ENCODE measurements around the gene AGAP6. TPM values are rescaled to one million over a fixed set of nuclear protein-coding genes. Genes with fewer than 3 reads are reported as not detected.
"Not testable (repeated sequence)": the region's sequence is repeated elsewhere in the genome, so short reads cannot be mapped to it uniquely, and the experiment has no call there.

AGAP6 gene
- total RNA-seq (8.2 TPM), polyA plus RNA-seq (8.1 TPM)

- H3K4me1 ChIP-seq (ENCODE audit: insufficient read depth); H3K36me3 ChIP-seq (ENCODE audit: insufficient read depth); DNase-seq (ENCODE audit: extremely low spot score); H3K4me3 ChIP-seq (ENCODE audit: low read depth, low read length); H3K27ac ChIP-seq (ENCODE audit: low read depth): not testable (repeated sequence)
- 94% methylated on average over 16 of the region's 18 CpGs for WGBS
Measured at GRCh38 chr10:49988376-49988775, at the start of gene AGAP6. AGAP6 (plus strand) TSS chr10:49988406; CDS start chr10:49988716, 310 bp downstream.

DNA sequence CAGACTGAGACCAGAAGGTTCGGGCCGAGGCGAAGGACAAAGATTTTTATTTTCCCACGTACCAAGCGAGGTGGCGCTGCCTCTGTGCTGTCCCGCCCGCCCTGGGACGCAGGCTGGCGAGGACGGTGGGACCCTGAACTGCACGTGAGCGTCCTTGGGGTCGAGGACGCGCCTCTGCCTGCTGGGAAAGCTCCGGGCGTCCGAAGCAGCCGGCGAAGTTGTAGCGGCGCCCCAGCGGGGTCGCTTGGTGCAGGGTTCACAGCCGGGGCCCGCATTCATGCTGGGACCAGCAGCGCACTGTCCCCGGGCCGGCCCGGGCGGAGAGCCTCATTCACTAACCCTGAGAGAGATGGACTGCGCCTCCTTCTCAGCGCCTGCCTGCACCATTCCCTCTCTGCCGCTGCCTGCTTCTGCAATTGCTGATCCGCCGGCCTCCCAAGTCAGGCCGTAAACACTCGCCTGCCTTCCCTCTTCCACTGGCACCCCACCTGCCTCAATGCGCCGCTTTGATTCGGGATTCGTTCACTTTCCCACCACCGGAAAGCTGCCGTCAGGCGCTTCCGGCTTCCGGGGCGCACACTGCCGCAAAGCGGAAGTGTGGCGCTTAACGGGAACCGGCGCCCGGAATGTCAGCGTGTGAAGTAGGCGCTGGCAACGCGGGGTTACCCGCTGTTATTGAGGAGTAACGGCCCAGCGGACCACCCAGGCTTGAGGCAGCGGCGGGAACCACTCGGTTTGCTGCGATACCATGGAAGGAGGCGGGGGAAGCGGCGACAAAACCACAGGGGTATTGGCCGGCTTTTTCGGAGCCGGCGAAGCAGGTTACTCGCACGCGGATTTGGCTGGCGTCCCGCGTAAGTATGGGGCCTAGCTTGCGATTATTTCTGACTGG lies 46.5 kb upstream of the AGAP6 start, which contains the start of the genes PARG and TIMM23B:
Gene PARG, minus strand, starts transcription at position 581 of the 892 bp plus-strand sequence. Its CDS starts 302 bp downstream, at position 279.
Gene TIMM23B, plus strand, starts transcription at position 607 of the 892 bp plus-strand sequence. Its CDS starts 142 bp downstream, at position 749.
- DNase-seq (ENCODE audit: extremely low spot score) = peak; percentile 15
- H3K27ac ChIP-seq (ENCODE audit: low read depth); H3K36me3 ChIP-seq (ENCODE audit: insufficient read depth); H3K4me1 ChIP-seq (ENCODE audit: insufficient read depth): not testable (repeated sequence)
- WGBS = under 1% methylated on average over 81 of the region's 81 CpGs
- H3K4me3 ChIP-seq (ENCODE audit: low read depth, low read length) = peak within 1 kb of the TSS; percentile 60

DNA sequence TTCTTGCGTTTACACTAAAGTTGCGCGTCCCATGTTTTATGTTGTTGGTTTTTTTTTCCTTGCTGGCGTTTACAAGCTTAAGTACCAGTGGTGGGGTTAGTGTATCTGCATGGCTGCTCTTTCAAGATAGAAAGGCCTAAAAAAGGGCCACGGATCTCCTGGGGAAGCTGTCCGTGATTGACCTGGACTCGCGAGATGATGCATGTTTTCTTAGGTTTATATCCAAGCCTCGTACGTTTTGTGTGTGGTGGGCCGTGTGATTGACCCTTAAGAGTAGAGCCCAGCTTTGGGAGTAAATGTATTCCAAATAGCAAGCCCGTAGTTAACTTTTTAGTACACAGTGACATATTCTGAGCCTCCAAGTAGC lies 45.9 kb upstream of the AGAP6 start:
- not testable (repeated sequence) for H3K4me1 ChIP-seq (ENCODE audit: insufficient read depth); H3K36me3 ChIP-seq (ENCODE audit: insufficient read depth); H3K27ac ChIP-seq (ENCODE audit: low read depth); DNase-seq (ENCODE audit: extremely low spot score)
- WGBS = under 1% methylated on average over 12 of the region's 12 CpGs
- peak overlapping the region; percentile 60 for H3K4me3 ChIP-seq (ENCODE audit: low read depth, low read length)

DNA sequence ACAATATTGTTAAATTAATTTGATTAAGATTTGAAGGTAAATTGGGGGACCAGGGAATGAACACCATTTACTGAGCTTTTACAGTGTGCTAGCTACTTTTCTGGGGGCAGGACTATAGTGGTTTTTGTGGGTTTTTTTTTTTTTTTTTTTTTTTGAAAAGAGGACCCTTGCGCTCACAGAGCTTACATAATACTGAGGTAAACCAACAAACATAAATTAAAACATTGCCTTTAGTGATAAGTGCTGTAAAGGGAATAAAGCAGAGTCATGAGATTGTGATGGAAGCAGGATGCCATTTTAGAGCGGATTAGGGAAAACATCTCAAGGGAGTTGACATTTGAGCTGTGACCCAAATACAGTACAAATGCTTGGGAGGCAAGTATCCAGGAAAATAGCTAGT lies 44.6 kb upstream of the AGAP6 start:
- not testable (repeated sequence) for H3K4me3 ChIP-seq (ENCODE audit: low read depth, low read length); H3K4me1 ChIP-seq (ENCODE audit: insufficient read depth); H3K27ac ChIP-seq (ENCODE audit: low read depth); DNase-seq (ENCODE audit: extremely low spot score); H3K36me3 ChIP-seq (ENCODE audit: insufficient read depth)
- WGBS = 90% methylated on average over 2 of the region's 2 CpGs

DNA sequence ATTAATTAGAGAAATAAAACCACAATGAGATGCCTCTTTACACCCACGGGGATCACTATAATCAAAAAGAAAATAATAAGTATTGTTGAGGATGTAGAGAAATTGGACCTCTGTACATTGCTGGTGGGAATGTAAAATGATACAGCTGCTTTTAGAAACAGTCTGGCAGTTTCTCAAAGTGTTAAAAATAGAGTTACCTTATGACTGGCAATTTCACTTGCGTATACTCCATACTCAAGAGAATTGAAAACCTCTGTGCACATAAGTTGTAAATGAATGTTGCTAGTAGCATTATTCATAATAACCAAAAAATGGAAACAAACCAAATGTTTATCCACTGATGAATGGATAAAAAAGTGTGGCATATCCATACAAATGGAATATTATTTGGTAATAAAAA lies 40.1 kb upstream of the AGAP6 start:
- H3K36me3 ChIP-seq (ENCODE audit: insufficient read depth); H3K4me3 ChIP-seq (ENCODE audit: low read depth, low read length); H3K4me1 ChIP-seq (ENCODE audit: insufficient read depth); H3K27ac ChIP-seq (ENCODE audit: low read depth); DNase-seq (ENCODE audit: extremely low spot score): not testable (repeated sequence)
- WGBS = 98% methylated on average over 1 of the region's 2 CpGs

- DNase-seq (ENCODE audit: extremely low spot score); H3K27ac ChIP-seq (ENCODE audit: low read depth); H3K36me3 ChIP-seq (ENCODE audit: insufficient read depth); H3K4me3 ChIP-seq (ENCODE audit: low read depth, low read length); H3K4me1 ChIP-seq (ENCODE audit: insufficient read depth): not testable (repeated sequence)
- 96% methylated on average over 2 of the region's 2 CpGs for WGBS
Measured at GRCh38 chr10:49948737-49949136, 39.5 kb upstream of the AGAP6 start.

DNA sequence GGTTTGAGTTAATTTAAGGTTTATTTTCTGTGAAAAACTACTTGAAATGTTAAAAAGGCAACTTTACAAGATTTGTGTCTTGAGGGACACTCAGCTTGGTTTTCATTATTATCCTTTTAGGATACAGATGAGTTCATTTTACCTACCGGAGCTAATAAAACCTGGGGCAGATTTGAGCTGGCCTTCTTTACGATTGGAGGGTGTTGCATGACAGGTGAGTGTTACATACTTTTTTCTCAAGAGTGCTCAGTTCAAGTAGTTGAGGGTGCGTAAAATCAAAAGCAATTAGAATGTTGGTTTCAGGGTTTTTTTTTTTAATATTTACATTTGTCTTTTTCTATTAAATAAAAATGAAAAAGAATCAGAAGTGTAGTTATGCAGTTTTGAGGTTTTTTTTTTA lies 36.2 kb upstream of the AGAP6 start:
- WGBS = 73% methylated on average over 3 of the region's 3 CpGs
- not testable (repeated sequence) for H3K36me3 ChIP-seq (ENCODE audit: insufficient read depth); H3K4me3 ChIP-seq (ENCODE audit: low read depth, low read length); H3K27ac ChIP-seq (ENCODE audit: low read depth); H3K4me1 ChIP-seq (ENCODE audit: insufficient read depth); DNase-seq (ENCODE audit: extremely low spot score)

GRCh38 chr10:49953122-49953521 lies 35.1 kb upstream of the AGAP6 start:
- not testable (repeated sequence) for DNase-seq (ENCODE audit: extremely low spot score); H3K27ac ChIP-seq (ENCODE audit: low read depth); H3K4me1 ChIP-seq (ENCODE audit: insufficient read depth); H3K36me3 ChIP-seq (ENCODE audit: insufficient read depth); H3K4me3 ChIP-seq (ENCODE audit: low read depth, low read length)
- whole genome bisulfite sequencing = 84% methylated on average over 3 of the region's 3 CpGs

DNA sequence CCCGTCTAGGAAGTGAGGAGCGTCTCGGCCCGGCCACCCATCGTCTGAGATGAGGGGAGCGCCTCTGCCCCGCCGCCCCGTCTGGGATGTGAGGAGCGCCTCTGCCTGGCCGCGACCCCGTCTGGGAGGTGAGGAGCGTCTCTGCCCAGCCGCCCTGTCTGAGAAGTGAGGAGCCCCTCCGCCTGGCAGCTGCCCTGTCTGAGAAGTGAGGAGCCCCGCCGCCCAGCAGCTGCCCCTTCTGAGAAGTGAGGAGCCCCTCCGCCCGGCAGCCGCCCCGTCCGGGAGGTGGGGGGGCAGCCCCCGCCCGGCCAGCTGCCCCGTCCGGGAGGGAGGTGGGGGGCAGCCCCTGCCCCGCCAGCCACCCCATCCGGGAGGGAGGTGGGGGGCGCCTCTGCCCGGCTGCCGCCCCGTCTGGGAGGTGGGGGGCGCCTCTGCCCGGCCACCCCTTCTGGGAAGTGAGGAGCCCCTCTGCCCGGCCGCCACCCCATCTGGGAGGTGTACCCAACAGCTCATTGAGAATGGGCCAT lies 17.8 kb upstream of the AGAP6 start:
- 95% methylated on average over 37 of the region's 37 CpGs for WGBS
- not testable (repeated sequence) for H3K27ac ChIP-seq (ENCODE audit: low read depth); H3K4me1 ChIP-seq (ENCODE audit: insufficient read depth); H3K36me3 ChIP-seq (ENCODE audit: insufficient read depth); DNase-seq (ENCODE audit: extremely low spot score); H3K4me3 ChIP-seq (ENCODE audit: low read depth, low read length)

GRCh38 chr10:49971466-49971865 lies 16.7 kb upstream of the AGAP6 start:
- H3K27ac ChIP-seq (ENCODE audit: low read depth); H3K4me3 ChIP-seq (ENCODE audit: low read depth, low read length); H3K36me3 ChIP-seq (ENCODE audit: insufficient read depth); DNase-seq (ENCODE audit: extremely low spot score); H3K4me1 ChIP-seq (ENCODE audit: insufficient read depth): not testable (repeated sequence)
- WGBS = 79% methylated on average over 2 of the region's 2 CpGs

- WGBS = 92% methylated on average over 3 of the region's 3 CpGs
- not testable (repeated sequence) for H3K27ac ChIP-seq (ENCODE audit: low read depth); H3K4me1 ChIP-seq (ENCODE audit: insufficient read depth); H3K36me3 ChIP-seq (ENCODE audit: insufficient read depth); DNase-seq (ENCODE audit: extremely low spot score); H3K4me3 ChIP-seq (ENCODE audit: low read depth, low read length)
Measured at GRCh38 chr10:49972094-49972493, 16.1 kb upstream of the AGAP6 start.

GRCh38 chr10:49977756-49978155 lies 10.4 kb upstream of the AGAP6 start:
- H3K27ac ChIP-seq (ENCODE audit: low read depth); H3K4me1 ChIP-seq (ENCODE audit: insufficient read depth); H3K36me3 ChIP-seq (ENCODE audit: insufficient read depth); H3K4me3 ChIP-seq (ENCODE audit: low read depth, low read length); DNase-seq (ENCODE audit: extremely low spot score): not testable (repeated sequence)
- 95% methylated on average over 3 of the region's 3 CpGs for WGBS

- not testable (repeated sequence) for H3K27ac ChIP-seq (ENCODE audit: low read depth); H3K36me3 ChIP-seq (ENCODE audit: insufficient read depth); H3K4me1 ChIP-seq (ENCODE audit: insufficient read depth); DNase-seq (ENCODE audit: extremely low spot score); H3K4me3 ChIP-seq (ENCODE audit: low read depth, low read length)
- 78% methylated on average over 3 of the region's 3 CpGs for WGBS
Measured at GRCh38 chr10:49987207-49987606, 999 bp upstream of the AGAP6 start.

DNA sequence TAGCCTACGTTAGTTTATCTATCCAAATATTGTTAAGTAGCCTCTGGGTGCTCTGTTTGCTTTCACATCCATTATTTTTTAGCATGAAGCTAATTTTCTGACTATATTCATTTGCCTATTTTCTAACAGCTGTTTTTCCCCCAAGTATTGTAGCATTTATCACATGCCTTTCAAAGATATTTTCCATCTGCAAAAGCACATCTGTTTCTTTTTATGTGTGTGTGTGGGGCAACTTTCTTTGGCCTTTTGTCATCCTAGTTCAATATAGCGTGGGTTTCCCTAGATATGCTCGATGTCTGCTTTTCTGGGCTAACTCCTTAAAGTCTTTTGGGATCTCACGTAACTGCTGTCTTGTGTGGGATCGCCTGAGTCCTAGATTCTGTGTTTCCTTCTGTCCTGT lies 7.1 kb downstream of the AGAP6 start:
- not testable (repeated sequence) for H3K36me3 ChIP-seq (ENCODE audit: insufficient read depth); H3K4me3 ChIP-seq (ENCODE audit: low read depth, low read length); DNase-seq (ENCODE audit: extremely low spot score); H3K27ac ChIP-seq (ENCODE audit: low read depth); H3K4me1 ChIP-seq (ENCODE audit: insufficient read depth)
- 48% methylated on average over 5 of the region's 5 CpGs for WGBS
